ENCODE measurements around the gene PAK5. TPM values are rescaled to one million over a fixed set of nuclear protein-coding genes. Genes with fewer than 3 reads are reported as not detected.

The PAK5 gene
- total and polyA plus RNA-seq, 9 of the 15 experiments (the other 6 are each of a cell fraction or from before 2014, with no cell fraction given), result not detected

DNA sequence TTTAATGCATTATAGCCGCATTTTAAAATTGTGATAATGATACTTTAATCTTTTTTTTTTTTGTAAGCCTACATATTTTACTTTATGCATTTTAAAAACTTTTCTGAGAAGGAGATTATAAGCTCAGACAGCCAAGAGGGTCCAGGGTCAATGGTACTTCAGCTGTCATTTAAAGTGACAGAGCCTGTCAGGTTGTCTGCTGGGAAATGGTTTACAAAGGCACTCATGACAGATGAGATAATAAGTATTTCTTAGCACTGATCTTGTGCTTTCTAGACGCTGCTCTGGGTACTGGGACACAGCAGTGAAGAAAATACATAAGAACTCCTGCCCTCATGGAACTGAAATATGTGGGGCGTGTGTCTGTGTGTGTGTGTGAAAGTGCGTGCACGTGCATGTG is 304.9 kb downstream of the PAK5 start:
- TF ChIP-seq, protein P1, sequence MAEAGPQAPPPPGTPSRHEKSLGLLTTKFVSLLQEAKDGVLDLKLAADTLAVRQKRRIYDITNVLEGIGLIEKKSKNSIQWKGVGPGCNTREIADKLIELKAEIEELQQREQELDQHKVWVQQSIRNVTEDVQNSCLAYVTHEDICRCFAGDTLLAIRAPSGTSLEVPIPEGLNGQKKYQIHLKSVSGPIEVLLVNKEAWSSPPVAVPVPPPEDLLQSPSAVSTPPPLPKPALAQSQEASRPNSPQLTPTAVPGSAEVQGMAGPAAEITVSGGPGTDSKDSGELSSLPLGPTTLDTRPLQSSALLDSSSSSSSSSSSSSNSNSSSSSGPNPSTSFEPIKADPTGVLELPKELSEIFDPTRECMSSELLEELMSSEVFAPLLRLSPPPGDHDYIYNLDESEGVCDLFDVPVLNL (CRISPR knock-in tag; IDR thresholded peaks at IDR 0.05; ENCODE audit: low read depth), result no peak
- TF ChIP-seq PURB (CRISPR knock-in tag; IDR thresholded peaks at IDR 0.05; ENCODE audit: low read depth) (no peak), TARDBP (IDR thresholded peaks at IDR 0.05) (no peak)
- POLR2A ChIA-PET, result no interaction called here

GRCh38 chr20:9532069-9532838 is 306.6 kb downstream of the PAK5 start:
- in situ Hi-C loops (cut with MboI), result no loop called here
- POLR2A ChIA-PET, result no interaction called here
- ATAC-seq, result no peak

More for the DNA sequence above, 304.9 kb downstream of the PAK5 start:
- Histone ChIP-seq H3K4me3 (no peak overlapping the region), H3K4me2 (ENCODE audit: insufficient read depth, low read length) (no peak overlapping the region), H3K9ac (ENCODE audit: insufficient read depth in 1 of 2, low read depth in 2 of 2, low read length in 2 of 2) (no peak overlapping the region), H3K27me3 (ENCODE audit: control insufficient read depth in 2 of 2, insufficient read depth in 2 of 2, low read length in 2 of 2) (no peaks in the 10 kb centered on the region), H3K36me3 (ENCODE audit: control insufficient read depth, insufficient read depth, low read length) (no peaks in the 10 kb centered on the region), H3K4me1 (replicated peaks in 1 of 2; ENCODE audit: control insufficient read depth in 2 of 2, insufficient read depth in 2 of 2, low read length in 2 of 2) (no peaks in the 10 kb centered on the region), H4K20me1 (replicated peaks; ENCODE audit: control insufficient read depth, insufficient read depth, low read length) (no peaks in the 10 kb centered on the region), H3K9me3 (replicated peaks; ENCODE audit: control insufficient read depth, insufficient read depth, low read depth, low read length) (no peaks in the 10 kb centered on the region), H3K79me2 (ENCODE audit: control insufficient read depth, insufficient read depth, low read length) (no peaks in the 10 kb centered on the region), H3K9me1 (ENCODE audit: control insufficient read depth, insufficient read depth, low read length) (no peaks in the 10 kb centered on the region), H2AFZ (ENCODE audit: low read depth, low read length) (no peak overlapping the region), H3K27ac (ENCODE audit: extremely low read depth, low read depth, low read length) (no peak overlapping the region)
- 0% methylated on average over 5 of the region's 5 CpGs for WGBS (ENCODE audit: insufficient coverage, low coverage, missing lambda C conversion rate)
- in situ Hi-C loops (cut with MboI) (no loop called here), intact Hi-C loops (cut with micrococcal nuclease) (no loop called here)
- no peak for ATAC-seq
- CTCF ChIA-PET (ENCODE audit: low intra/inter-chr PET ratio), result no interaction called here
- DNase-seq (ENCODE audit: extremely low read depth in 1 of 4, low spot score in 3 of 4), result no peak
- BruUV-seq (replicated peaks), result no TSS peak
- no peak for FAIRE-seq

More at GRCh38 chr20:9532069-9532838, 306.6 kb downstream of the PAK5 start:
- CTCF ChIA-PET (ENCODE audit: low intra/inter-chr PET ratio), result no interaction called here
- Histone ChIP-seq H3K4me2 (ENCODE audit: insufficient read depth, low read length) (no peak overlapping the region), H3K9me3 (replicated peaks; ENCODE audit: control insufficient read depth, insufficient read depth, low read depth, low read length) (no peaks in the 10 kb centered on the region), H3K27me3 (ENCODE audit: control insufficient read depth in 2 of 2, insufficient read depth in 2 of 2, low read length in 2 of 2) (no peaks in the 10 kb centered on the region), H2AFZ (ENCODE audit: low read depth, low read length) (no peak overlapping the region), H3K9me1 (ENCODE audit: control insufficient read depth, insufficient read depth, low read length) (no peaks in the 10 kb centered on the region), H3K27ac (ENCODE audit: extremely low read depth, low read depth, low read length) (no peak overlapping the region), H3K9ac (ENCODE audit: insufficient read depth in 1 of 2, low read depth in 2 of 2, low read length in 2 of 2) (no peak overlapping the region), H4K20me1 (replicated peaks; ENCODE audit: control insufficient read depth, insufficient read depth, low read length) (no peaks in the 10 kb centered on the region), H3K36me3 (ENCODE audit: control insufficient read depth, insufficient read depth, low read length) (no peaks in the 10 kb centered on the region), H3K79me2 (ENCODE audit: control insufficient read depth, insufficient read depth, low read length) (no peaks in the 10 kb centered on the region), H3K4me1 (replicated peaks in 1 of 2; ENCODE audit: control insufficient read depth in 2 of 2, insufficient read depth in 2 of 2, low read length in 2 of 2) (no peaks in the 10 kb centered on the region), H3K4me3 (no peak overlapping the region)
- intact Hi-C loops (cut with micrococcal nuclease), result no loop called here
- FAIRE-seq, result no peak
- DNase-seq (ENCODE audit: extremely low read depth in 1 of 4, low spot score in 3 of 4), result no peak
- 0% methylated on average over 2 of the region's 4 CpGs for WGBS (ENCODE audit: insufficient coverage, low coverage, missing lambda C conversion rate)
- no peak for TF ChIP-seq RCOR1 (IDR thresholded peaks at IDR 0.05; ENCODE audit: borderline replicate concordance in 1 of 2, low read depth in 2 of 2, low read length in 2 of 2)
- no peak for TF ChIP-seq PHB2 (IDR thresholded peaks at IDR 0.05; ENCODE audit: low read depth)
- no TSS peak for BruUV-seq (replicated peaks)
